HEK293 (cell line): ENCODE results near the gene TIE1.

Experiments
- FEZF1 ChIP-seq: fragments of 450-650 bp; formaldehyde crosslinking; IDR thresholded peaks from 2 replicates; pipeline ENCODE4 v1.5.1; 2016; ENCODE audit warnings: missing biosample characterization, missing genetic modification characterization
- IKZF3 ChIP-seq: fragments of 450-650 bp; IDR thresholded peaks from 2 replicates; pipeline ENCODE4 v1.5.0; 2018; ENCODE audit warnings: missing biosample characterization, mild to moderate bottlenecking, missing genetic modification characterization, moderate library complexity
- KLF7 ChIP-seq: fragments of 450-650 bp; formaldehyde crosslinking; IDR thresholded peaks from 2 replicates; pipeline ENCODE4 v1.5.1; 2016; ENCODE audit warnings: missing biosample characterization, missing genetic modification characterization, borderline replicate concordance
- KLF8 ChIP-seq: fragments of 450-650 bp; formaldehyde crosslinking; IDR thresholded peaks from 2 replicates; pipeline ENCODE4 v1.5.1; 2016; ENCODE audit warnings: missing biosample characterization, missing genetic modification characterization
- MYNN ChIP-seq: fragments of 450-650 bp; formaldehyde crosslinking; IDR thresholded peaks from 2 replicates; pipeline ENCODE4 v1.5.1; 2016; ENCODE audit warnings: missing biosample characterization, missing genetic modification characterization, borderline replicate concordance
- SP3 ChIP-seq: fragments of 450-650 bp; formaldehyde crosslinking; IDR thresholded peaks from 2 replicates; pipeline ENCODE4 v1.5.1; 2016; ENCODE audit warnings: missing biosample characterization, missing genetic modification characterization
- TCF7L2 ChIP-seq: IDR thresholded peaks from 2 replicates; pipeline ENCODE4 v1.6.1; 2011; ENCODE audit warnings: low read depth, mild to moderate bottlenecking, inconsistent platforms, low read length, moderate library complexity, borderline replicate concordance
- TRIM28 ChIP-seq: IDR thresholded peaks from 2 replicates; pipeline ENCODE4 v1.6.1; 2011; ENCODE audit warnings: low read length, control low read depth, borderline replicate concordance
- YY2 ChIP-seq: fragments of 450-650 bp; formaldehyde crosslinking; IDR thresholded peaks from 2 replicates; pipeline ENCODE4 v1.5.1; 2016; ENCODE audit warnings: missing biosample characterization, missing genetic modification characterization
- ZBTB21 ChIP-seq: fragments of 450-650 bp; formaldehyde crosslinking; IDR thresholded peaks from 2 replicates; pipeline ENCODE4 v1.5.1; 2017; ENCODE audit warnings: missing biosample characterization, missing genetic modification characterization
- ZBTB44 ChIP-seq: fragments of 450-650 bp; IDR thresholded peaks from 2 replicates; pipeline ENCODE4 v1.5.1; 2018; ENCODE audit warnings: missing biosample characterization, mild to moderate bottlenecking, missing genetic modification characterization
- ZNF132 ChIP-seq: fragments of 450-650 bp; formaldehyde crosslinking; IDR thresholded peaks from 2 replicates; pipeline ENCODE4 v1.5.1; 2017; ENCODE audit warnings: missing biosample characterization, missing genetic modification characterization, borderline replicate concordance
- ZNF169 ChIP-seq: fragments of 450-650 bp; formaldehyde crosslinking; IDR thresholded peaks from 2 replicates; pipeline ENCODE4 v1.5.1; 2016; ENCODE audit warnings: missing biosample characterization, missing genetic modification characterization
- ZNF175 ChIP-seq: fragments of 450-650 bp; formaldehyde crosslinking; IDR thresholded peaks from 2 replicates; pipeline ENCODE4 v1.5.1; 2016; ENCODE audit warnings: missing biosample characterization, missing genetic modification characterization
- ZNF2 ChIP-seq: fragments of 450-650 bp; formaldehyde crosslinking; IDR thresholded peaks from 2 replicates; pipeline ENCODE4 v1.5.1; 2016; ENCODE audit warnings: missing biosample characterization, missing genetic modification characterization
- ZNF214 ChIP-seq: fragments of 450-650 bp; formaldehyde crosslinking; IDR thresholded peaks from 2 replicates; pipeline ENCODE4 v1.5.1; 2017; ENCODE audit warnings: missing biosample characterization, mild to moderate bottlenecking, missing genetic modification characterization, borderline replicate concordance
- ZNF221 ChIP-seq: fragments of 450-650 bp; formaldehyde crosslinking; IDR thresholded peaks from 2 replicates; pipeline ENCODE4 v1.5.1; 2017; ENCODE audit warnings: missing biosample characterization, missing genetic modification characterization, borderline replicate concordance
- ZNF274 ChIP-seq, 2 experiments: fragments of 200-500 bp in 1 of 2; fragments of 450-650 bp in 1 of 2; sonication (Bioruptor generic) in 1 of 2; formaldehyde crosslinking in 1 of 2; IDR thresholded peaks; 2 replicates each; pipeline versions ENCODE4 v1.5.1 to v1.6.1; 2014 to 2016; ENCODE audit warnings: borderline replicate concordance in 1 of 2, inconsistent platforms in 1 of 2, low read length in 1 of 2, missing biosample characterization in 1 of 2, missing genetic modification characterization in 1 of 2
- ZNF311 ChIP-seq: fragments of 450-650 bp; formaldehyde crosslinking; IDR thresholded peaks from 2 replicates; pipeline ENCODE4 v1.5.1; 2017; ENCODE audit warnings: missing biosample characterization, missing genetic modification characterization, borderline replicate concordance
- ZNF324 ChIP-seq: fragments of 450-650 bp; formaldehyde crosslinking; IDR thresholded peaks from 2 replicates; pipeline ENCODE4 v1.5.1; 2016; ENCODE audit warnings: missing biosample characterization, missing genetic modification characterization
- ZNF416 ChIP-seq: fragments of 450-650 bp; formaldehyde crosslinking; IDR thresholded peaks from 2 replicates; pipeline ENCODE4 v1.5.1; 2016; ENCODE audit warnings: missing biosample characterization, missing genetic modification characterization
- ZNF544 ChIP-seq: fragments of 450-650 bp; formaldehyde crosslinking; IDR thresholded peaks from 2 replicates; pipeline ENCODE4 v1.5.0; 2017; ENCODE audit warnings: missing biosample characterization, missing genetic modification characterization
- ZNF768 ChIP-seq: fragments of 450-650 bp; formaldehyde crosslinking; IDR thresholded peaks from 2 replicates; pipeline ENCODE4 v1.5.1; 2018; ENCODE audit warnings: missing biosample characterization, mild to moderate bottlenecking, missing genetic modification characterization
- ZNF776 ChIP-seq: fragments of 450-650 bp; formaldehyde crosslinking; IDR thresholded peaks from 2 replicates; pipeline ENCODE4 v1.5.0; 2017; ENCODE audit warnings: missing biosample characterization, missing genetic modification characterization, borderline replicate concordance
- ZNF777 ChIP-seq: fragments of 450-650 bp; formaldehyde crosslinking; IDR thresholded peaks from 2 replicates; pipeline ENCODE4 v1.5.1; 2017; ENCODE audit warnings: missing biosample characterization, missing genetic modification characterization, borderline replicate concordance
- ZNF792 ChIP-seq: fragments of 450-650 bp; formaldehyde crosslinking; IDR thresholded peaks from 2 replicates; pipeline ENCODE4 v1.5.1; 2016; ENCODE audit warnings: missing biosample characterization, missing genetic modification characterization
- TF ChIP-seq, protein P1 (sequence below): fragments of 450-650 bp; formaldehyde crosslinking; IDR thresholded peaks from 2 replicates; pipeline ENCODE4 v1.5.1; 2016; ENCODE audit warnings: missing biosample characterization, missing genetic modification characterization
- TF ChIP-seq, protein P2 (sequence below): fragments of 450-650 bp; formaldehyde crosslinking; IDR thresholded peaks from 2 replicates; pipeline ENCODE4 v1.5.1; 2016; ENCODE audit warnings: missing biosample characterization, missing genetic modification characterization
- TF ChIP-seq, protein P3 (sequence below): fragments of 450-650 bp; formaldehyde crosslinking; IDR thresholded peaks from 2 replicates; pipeline ENCODE4 v1.5.1; 2016; ENCODE audit warnings: missing biosample characterization, missing genetic modification characterization

Gene TIE1

DNA sequence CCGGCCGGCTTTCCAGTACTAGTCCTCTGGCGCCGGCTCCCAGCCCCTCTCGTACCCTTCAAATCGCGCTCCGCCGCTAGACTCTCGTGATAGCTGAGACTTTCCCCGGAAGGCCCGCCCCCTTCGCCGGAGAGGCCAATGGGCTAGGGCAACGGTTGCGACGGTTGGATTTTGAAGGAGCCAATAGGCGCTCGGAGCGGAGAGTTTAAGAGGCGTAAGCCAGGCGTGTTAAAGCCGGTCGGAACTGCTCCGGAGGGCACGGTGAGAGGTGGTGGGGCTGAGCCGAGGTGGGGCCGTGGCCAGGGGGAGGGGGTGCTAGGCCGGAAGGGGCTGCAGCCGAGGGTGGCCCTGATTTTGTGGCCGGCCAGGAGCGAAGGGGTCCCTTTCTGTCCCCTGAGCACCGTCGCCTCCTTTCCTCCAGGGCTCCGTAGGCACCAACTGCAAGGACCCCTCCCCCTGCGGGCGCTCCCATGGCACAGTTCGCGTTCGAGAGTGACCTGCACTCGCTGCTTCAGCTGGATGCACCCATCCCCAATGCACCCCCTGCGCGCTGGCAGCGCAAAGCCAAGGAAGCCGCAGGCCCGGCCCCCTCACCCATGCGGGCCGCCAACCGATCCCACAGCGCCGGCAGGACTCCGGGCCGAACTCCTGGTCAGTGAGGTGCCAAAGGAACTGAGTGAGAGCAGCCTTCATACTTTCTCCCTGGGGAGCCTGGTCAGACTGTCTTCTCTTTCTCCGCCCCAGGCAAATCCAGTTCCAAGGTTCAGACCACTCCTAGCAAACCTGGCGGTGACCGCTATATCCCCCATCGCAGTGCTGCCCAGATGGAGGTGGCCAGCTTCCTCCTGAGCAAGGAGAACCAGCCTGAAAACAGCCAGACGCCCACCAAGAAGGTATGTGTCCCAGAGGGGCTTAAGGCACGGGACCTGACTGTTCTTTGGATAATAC is 58.2 kb downstream of the TIE1 start, which contains the start of gene CDC20 (continued):
- TF ChIP-seq IKZF3, result no peak
- no peak for TF ChIP-seq ZNF221
- TF ChIP-seq MYNN (tag by site-specific recombination), result no peak; the same call in 1 of the 2 replicates
- peak; percentile 67; the same call in 1 of the 2 replicates for TF ChIP-seq ZNF2 (tag by site-specific recombination)
- no peak for TF ChIP-seq ZBTB21 (tag by site-specific recombination)
- TF ChIP-seq ZNF175, result no peak
- no peak for TF ChIP-seq ZNF274 (IDR thresholded peaks at IDR 0.05; ENCODE audit: low read length)
- TF ChIP-seq ZNF274 (tag by site-specific recombination; IDR thresholded peaks at IDR 0.05; ENCODE audit: borderline replicate concordance), result no peak
- no peak for TF ChIP-seq ZNF169
- no peak for TF ChIP-seq ZNF311
- TF ChIP-seq ZNF768, result no peak
- peak; percentile 75; the same call in 1 of the 2 replicates for TF ChIP-seq ZNF792 (tag by site-specific recombination)
- TF ChIP-seq TRIM28, result no peak
- no peak for TF ChIP-seq ZBTB44 (tag by site-specific recombination)
- TF ChIP-seq ZNF214 (tag by site-specific recombination), result no peak
- no peak for TF ChIP-seq TCF7L2
- TF ChIP-seq ZNF132 (tag by site-specific recombination), result no peak
- no peak for TF ChIP-seq ZNF776 (tag by site-specific recombination)
- TF ChIP-seq SP3 (tag by site-specific recombination), result peak; percentile 87
- TF ChIP-seq, protein P1, sequence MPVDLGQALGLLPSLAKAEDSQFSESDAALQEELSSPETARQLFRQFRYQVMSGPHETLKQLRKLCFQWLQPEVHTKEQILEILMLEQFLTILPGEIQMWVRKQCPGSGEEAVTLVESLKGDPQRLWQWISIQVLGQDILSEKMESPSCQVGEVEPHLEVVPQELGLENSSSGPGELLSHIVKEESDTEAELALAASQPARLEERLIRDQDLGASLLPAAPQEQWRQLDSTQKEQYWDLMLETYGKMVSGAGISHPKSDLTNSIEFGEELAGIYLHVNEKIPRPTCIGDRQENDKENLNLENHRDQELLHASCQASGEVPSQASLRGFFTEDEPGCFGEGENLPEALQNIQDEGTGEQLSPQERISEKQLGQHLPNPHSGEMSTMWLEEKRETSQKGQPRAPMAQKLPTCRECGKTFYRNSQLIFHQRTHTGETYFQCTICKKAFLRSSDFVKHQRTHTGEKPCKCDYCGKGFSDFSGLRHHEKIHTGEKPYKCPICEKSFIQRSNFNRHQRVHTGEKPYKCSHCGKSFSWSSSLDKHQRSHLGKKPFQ (tag by site-specific recombination), result 0 out of 2 replicates have a peak, but pooled peaks have one; percentile 15
- TF ChIP-seq ZNF416 (tag by site-specific recombination), result no peak
- no peak for TF ChIP-seq YY2 (tag by site-specific recombination)
- TF ChIP-seq, protein P2, sequence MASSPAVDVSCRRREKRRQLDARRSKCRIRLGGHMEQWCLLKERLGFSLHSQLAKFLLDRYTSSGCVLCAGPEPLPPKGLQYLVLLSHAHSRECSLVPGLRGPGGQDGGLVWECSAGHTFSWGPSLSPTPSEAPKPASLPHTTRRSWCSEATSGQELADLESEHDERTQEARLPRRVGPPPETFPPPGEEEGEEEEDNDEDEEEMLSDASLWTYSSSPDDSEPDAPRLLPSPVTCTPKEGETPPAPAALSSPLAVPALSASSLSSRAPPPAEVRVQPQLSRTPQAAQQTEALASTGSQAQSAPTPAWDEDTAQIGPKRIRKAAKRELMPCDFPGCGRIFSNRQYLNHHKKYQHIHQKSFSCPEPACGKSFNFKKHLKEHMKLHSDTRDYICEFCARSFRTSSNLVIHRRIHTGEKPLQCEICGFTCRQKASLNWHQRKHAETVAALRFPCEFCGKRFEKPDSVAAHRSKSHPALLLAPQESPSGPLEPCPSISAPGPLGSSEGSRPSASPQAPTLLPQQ, result peak; percentile 81
- no peak; the same call in 1 of the 2 replicates for TF ChIP-seq KLF7 (tag by site-specific recombination)
- TF ChIP-seq ZNF544 (tag by site-specific recombination), result no peak
- TF ChIP-seq ZNF777, result no peak
- TF ChIP-seq FEZF1 (tag by site-specific recombination), result no peak
- TF ChIP-seq, protein P3, sequence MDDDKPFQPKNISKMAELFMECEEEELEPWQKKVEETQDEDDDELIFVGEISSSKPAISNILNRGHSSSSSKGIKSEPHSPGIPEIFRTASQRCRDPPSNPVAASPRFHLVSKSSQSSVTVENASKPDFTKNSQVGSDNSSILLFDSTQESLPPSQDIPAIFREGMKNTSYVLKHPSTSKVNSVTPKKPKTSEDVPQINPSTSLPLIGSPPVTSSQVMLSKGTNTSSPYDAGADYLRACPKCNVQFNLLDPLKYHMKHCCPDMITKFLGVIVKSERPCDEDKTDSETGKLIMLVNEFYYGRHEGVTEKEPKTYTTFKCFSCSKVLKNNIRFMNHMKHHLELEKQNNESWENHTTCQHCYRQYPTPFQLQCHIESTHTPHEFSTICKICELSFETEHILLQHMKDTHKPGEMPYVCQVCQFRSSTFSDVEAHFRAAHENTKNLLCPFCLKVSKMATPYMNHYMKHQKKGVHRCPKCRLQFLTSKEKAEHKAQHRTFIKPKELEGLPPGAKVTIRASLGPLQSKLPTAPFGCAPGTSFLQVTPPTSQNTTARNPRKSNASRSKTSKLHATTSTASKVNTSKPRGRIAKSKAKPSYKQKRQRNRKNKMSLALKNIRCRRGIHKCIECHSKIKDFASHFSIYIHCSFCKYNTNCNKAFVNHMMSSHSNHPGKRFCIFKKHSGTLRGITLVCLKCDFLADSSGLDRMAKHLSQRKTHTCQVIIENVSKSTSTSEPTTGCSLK (tag by site-specific recombination), result no peak
- peak; percentile 48; the same call in 1 of the 2 replicates for TF ChIP-seq KLF8 (tag by site-specific recombination)
- no peak; the same call in 1 of the 2 replicates for TF ChIP-seq ZNF324 (tag by site-specific recombination)
